Fibroblast of peridontal ligament (primary cell): Measurements from ENCODE around the gene B4GALNT1.
"Not testable (repeated sequence)": the region's sequence is repeated elsewhere in the genome, so short reads cannot be mapped to it uniquely, and the experiment has no call there.

Source experiments
- DNase-seq: peaks from one replicate; pipeline ENCODE4 v3.0.0-alpha.2; 2010; ENCODE audit errors: extremely low read depth

Gene B4GALNT1

GRCh38 chr12:57632958-57633840, at the start of gene B4GALNT1:
Gene B4GALNT1, minus strand, starts transcription at chr12:57633201. Its CDS starts 1,069 bp downstream, at chr12:57632132.
- DNase-seq: peak; percentile 39

GRCh38 chr12:57679697-57680096, 46.7 kb upstream of the B4GALNT1 start:
- DNase-seq: no peak

- not testable (repeated sequence) for DNase-seq
Measured at GRCh38 chr12:57677947-57678346, 44.9 kb upstream of the B4GALNT1 start.

GRCh38 chr12:57674691-57675090, 41.7 kb upstream of the B4GALNT1 start:
- DNase-seq: no peak

GRCh38 chr12:57672801-57673200, 39.8 kb upstream of the B4GALNT1 start:
- DNase-seq: no peak

- DNase-seq: not testable (repeated sequence)
Measured at GRCh38 chr12:57671811-57672210, 38.8 kb upstream of the B4GALNT1 start.

- not testable (repeated sequence) for DNase-seq
Measured at GRCh38 chr12:57669691-57670090, 36.7 kb upstream of the B4GALNT1 start.

- no peak for DNase-seq
Measured at GRCh38 chr12:57666897-57667296, 33.9 kb upstream of the B4GALNT1 start.

GRCh38 chr12:57665066-57665820, 32.2 kb upstream of the B4GALNT1 start:
- DNase-seq: not testable (repeated sequence)

- DNase-seq: no peak
Measured at GRCh38 chr12:57661376-57661775, 28.4 kb upstream of the B4GALNT1 start.

GRCh38 chr12:57658890-57659289, 25.9 kb upstream of the B4GALNT1 start:
- DNase-seq: no peak

- DNase-seq: peak; percentile 9
Measured at GRCh38 chr12:57657744-57658143, 24.7 kb upstream of the B4GALNT1 start.

- DNase-seq: not testable (repeated sequence)
Measured at GRCh38 chr12:57656408-57656807, 23.4 kb upstream of the B4GALNT1 start.

- no peak for DNase-seq
Measured at GRCh38 chr12:57655541-57656240, 22.7 kb upstream of the B4GALNT1 start.

- no peak for DNase-seq
Measured at GRCh38 chr12:57654042-57654441, 21.0 kb upstream of the B4GALNT1 start.

GRCh38 chr12:57646659-57647049, 13.7 kb upstream of the B4GALNT1 start:
- DNase-seq: not testable (repeated sequence)

GRCh38 chr12:57645990-57646658, 13.1 kb upstream of the B4GALNT1 start:
- peak; percentile 19 for DNase-seq

GRCh38 chr12:57641699-57642442, 8.9 kb upstream of the B4GALNT1 start:
- DNase-seq: no peak

GRCh38 chr12:57640175-57641042, 7.4 kb upstream of the B4GALNT1 start:
- no peak for DNase-seq

- no peak for DNase-seq
Measured at GRCh38 chr12:57638096-57638495, 5.1 kb upstream of the B4GALNT1 start.
